AG10803 (cell line): Measurements from ENCODE around the gene VDAC2.
"Not testable (repeated sequence)": the region's sequence is repeated elsewhere in the genome, so short reads cannot be mapped to it uniquely, and the experiment has no call there.

Source experiments
- DNase-seq: peaks from one replicate; pipeline ENCODE4 v3.0.0; 2010; ENCODE audit warnings: low read depth
- H3K4me3 ChIP-seq: 2 replicates; pipeline ENCODE4 v1.5.1; 2011; ENCODE audit warnings: mild to moderate bottlenecking, low read length, control low read depth
- TF ChIP-seq, protein P1 (sequence below): conservative IDR thresholded peaks from 2 replicates; pipeline ENCODE4 v1.5.1; 2011; ENCODE audit warnings: mild to moderate bottlenecking, low read length, control low read depth, inconsistent platforms

VDAC2 gene

GRCh38 chr10:75176046-75176445 is 34.5 kb upstream of the VDAC2 start:
- no peak for DNase-seq
- TF ChIP-seq, protein P1, sequence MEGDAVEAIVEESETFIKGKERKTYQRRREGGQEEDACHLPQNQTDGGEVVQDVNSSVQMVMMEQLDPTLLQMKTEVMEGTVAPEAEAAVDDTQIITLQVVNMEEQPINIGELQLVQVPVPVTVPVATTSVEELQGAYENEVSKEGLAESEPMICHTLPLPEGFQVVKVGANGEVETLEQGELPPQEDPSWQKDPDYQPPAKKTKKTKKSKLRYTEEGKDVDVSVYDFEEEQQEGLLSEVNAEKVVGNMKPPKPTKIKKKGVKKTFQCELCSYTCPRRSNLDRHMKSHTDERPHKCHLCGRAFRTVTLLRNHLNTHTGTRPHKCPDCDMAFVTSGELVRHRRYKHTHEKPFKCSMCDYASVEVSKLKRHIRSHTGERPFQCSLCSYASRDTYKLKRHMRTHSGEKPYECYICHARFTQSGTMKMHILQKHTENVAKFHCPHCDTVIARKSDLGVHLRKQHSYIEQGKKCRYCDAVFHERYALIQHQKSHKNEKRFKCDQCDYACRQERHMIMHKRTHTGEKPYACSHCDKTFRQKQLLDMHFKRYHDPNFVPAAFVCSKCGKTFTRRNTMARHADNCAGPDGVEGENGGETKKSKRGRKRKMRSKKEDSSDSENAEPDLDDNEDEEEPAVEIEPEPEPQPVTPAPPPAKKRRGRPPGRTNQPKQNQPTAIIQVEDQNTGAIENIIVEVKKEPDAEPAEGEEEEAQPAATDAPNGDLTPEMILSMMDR: no peak

GRCh38 chr10:75176736-75177135 is 33.9 kb upstream of the VDAC2 start:
- TF ChIP-seq, protein P1: no peak
- no peak for DNase-seq
- no peak overlapping the region for H3K4me3 ChIP-seq

More at GRCh38 chr10:75176046-75176445, 34.5 kb upstream of the VDAC2 start:
- H3K4me3 ChIP-seq: no peak overlapping the region

GRCh38 chr10:75179657-75180177 is 30.9 kb upstream of the VDAC2 start:
- no peak overlapping the region for H3K4me3 ChIP-seq
- DNase-seq: no peak
- TF ChIP-seq, protein P1: no peak

DNA sequence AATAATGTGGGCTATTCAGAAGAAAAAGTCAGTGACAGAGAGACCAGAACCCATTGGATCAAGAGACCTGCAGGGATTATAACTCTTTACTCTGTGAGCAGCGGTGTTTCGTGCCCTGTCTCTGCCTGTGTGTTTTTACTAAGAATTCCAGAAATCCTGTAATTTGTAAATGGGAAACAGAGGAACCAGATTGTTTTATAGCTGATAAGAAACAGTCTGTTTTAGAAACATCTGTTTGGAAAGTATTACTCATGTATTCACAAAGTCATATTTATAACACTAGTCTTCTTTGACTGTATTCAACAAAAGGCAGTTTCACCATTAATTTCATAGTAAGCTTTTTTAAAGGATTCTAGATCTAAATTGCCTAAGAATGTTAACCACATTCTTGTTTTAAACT is 30.0 kb upstream of the VDAC2 start:
- TF ChIP-seq, protein P1: no peak
- DNase-seq: no peak
- no peak overlapping the region for H3K4me3 ChIP-seq

GRCh38 chr10:75181073-75181472 is 29.5 kb upstream of the VDAC2 start:
- H3K4me3 ChIP-seq: no peak overlapping the region
- TF ChIP-seq, protein P1: no peak
- no peak for DNase-seq

- TF ChIP-seq, protein P1: no peak
- no peak for DNase-seq
Measured at GRCh38 chr10:75186310-75186709, 24.3 kb upstream of the VDAC2 start.

DNA sequence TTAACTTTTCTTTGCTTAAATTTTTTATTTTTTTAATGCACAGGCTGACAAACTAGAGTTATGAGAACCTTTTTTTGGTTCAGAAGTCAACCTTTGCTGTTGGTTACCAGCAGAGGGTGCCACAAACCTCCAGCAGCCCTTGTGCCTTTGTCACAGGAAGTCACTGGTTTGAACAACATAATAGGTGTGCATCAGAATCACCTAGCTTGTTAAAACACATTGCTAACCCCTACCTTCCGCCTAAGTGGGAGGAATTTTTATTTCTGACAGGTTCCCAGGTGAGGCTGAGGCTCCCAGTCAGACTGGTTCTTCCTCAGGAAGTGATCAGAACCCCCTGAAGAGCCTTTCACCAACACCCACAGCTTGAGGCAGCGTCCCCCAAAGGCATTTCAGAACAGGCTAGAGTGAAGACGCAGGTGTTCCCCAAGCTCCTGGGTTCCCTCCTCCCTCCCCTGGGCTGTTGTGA is 22.6 kb upstream of the VDAC2 start:
- no peak overlapping the region for H3K4me3 ChIP-seq
- peak; percentile 67 for DNase-seq
- TF ChIP-seq, protein P1: peak; percentile 88

More at GRCh38 chr10:75186310-75186709, 24.3 kb upstream of the VDAC2 start:
- no peak overlapping the region for H3K4me3 ChIP-seq

DNA sequence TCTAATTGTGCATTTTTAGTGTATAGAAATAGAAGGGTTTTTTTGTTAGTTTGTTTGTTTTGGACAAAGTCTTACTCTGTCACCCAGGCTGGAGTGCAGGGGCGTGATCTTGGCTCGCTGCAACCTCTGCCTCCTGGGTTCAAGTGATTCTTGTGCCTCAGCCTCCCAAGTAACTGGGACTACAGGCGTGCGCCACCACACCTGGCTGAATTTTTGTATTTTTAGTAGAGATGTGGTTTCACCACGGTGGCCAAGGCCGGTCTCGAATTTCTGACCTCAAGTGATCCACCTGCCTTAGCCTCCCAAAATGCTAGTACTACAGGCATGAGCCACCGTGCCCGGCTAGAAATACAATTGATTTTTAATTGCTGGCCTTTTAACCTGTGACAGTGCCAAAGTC is 22.1 kb upstream of the VDAC2 start:
- not testable (repeated sequence) for DNase-seq, H3K4me3 ChIP-seq
